Psoas muscle (tissue), 8 donors: ENCODE data around the gene LRRC4B. TPM values are rescaled to one million over a fixed set of nuclear protein-coding genes. Genes with fewer than 3 reads are reported as not detected.

Experiments
- ATAC-seq, 4 donors: fragments of 200-7000 bp; cut with Tn5 transposase; one replicate each; pipeline ENCODE4 v1.9.1; 2020; ENCODE audit warnings: moderate library complexity in 3 of 4, mild to moderate bottlenecking in 2 of 4
- DNase-seq, 2 donors: peaks; one replicate each; pipeline ENCODE4 v3.0.0-alpha.2; 2020
- H3K27ac ChIP-seq: fragments of 200-600 bp; one replicate; pipeline ENCODE4 v1.8.0; 2022
- H3K27me3 ChIP-seq, 3 donors: fragments of 200-600 bp in 1 of 3; one replicate each; pipeline versions ENCODE4 v1.6.1 to v1.8.0; 2013 to 2022; ENCODE audit warnings: low read length in 2 of 3, mild to moderate bottlenecking in 2 of 3, moderate library complexity in 1 of 3; ENCODE audit not compliant: insufficient read depth in 3 of 3
- H3K36me3 ChIP-seq, 2 donors: fragments of 200-600 bp in 1 of 2; one replicate each; pipeline versions ENCODE4 v1.6.1 to v1.8.0; 2013 to 2022; ENCODE audit warnings: low read depth in 1 of 2, mild to moderate bottlenecking in 1 of 2, moderate library complexity in 1 of 2; ENCODE audit not compliant: insufficient read depth in 1 of 2
- H3K4me1 ChIP-seq: fragments of 200-600 bp; one replicate; pipeline ENCODE4 v1.8.0; 2022
- H3K4me3 ChIP-seq: fragments of 200-600 bp; one replicate; pipeline ENCODE4 v1.8.0; 2022; ENCODE audit warnings: mild to moderate bottlenecking
- H3K9me3 ChIP-seq: fragments of 200-600 bp; one replicate; pipeline ENCODE4 v1.8.0; 2022
- WGBS, 3 donors: extraction: QIAGEN DNeasy Blood & Tissue Kit; methylation state at CpG; one replicate each; pipeline versions ENCODE4 v1.1.6 to v1.1.7; 2013; 5-methylcytosine and 5-hydroxymethylcytosine counted together
- intact Hi-C, 2 donors: fragments of 100-400 bp; cut with DNase I; formaldehyde crosslinking; loops; one replicate each; pipeline versions ENCODE4 v1.11.0 to v1.14.2; 2022
- polyA plus RNA-seq, 3 donors: library from polyadenylated mRNA; stranded (reverse); fragments of 200-250 nt; gene quantifications; one replicate each; pipeline ENCODE4 v1.2.3, GENCODE V29; 2013
- total RNA-seq, 4 donors: library from RNA; stranded (reverse); fragmentation: NEBNext Ultra II Directional in 2 of 4; extraction: Animal tissue kit (Norgen Biotek cat#: 25700) in 2 of 4; gene quantifications; one replicate each; pipeline versions ENCODE4 v1.2.1 to v1.2.4, GENCODE V29; 2021 to 2023
- TF ChIP-seq, protein P1 (sequence below): fragments of 200-600 bp; IDR thresholded peaks from one replicate; pipeline ENCODE4 v1.8.0; 2022; ENCODE audit warnings: antibody characterized with exemption
- donor health status: healthy with polysubstance abuse.
- donor health status: DM: no; HTN: no; CAD: no; lungs with moderate emphysema.
- donor health status: Bipolar disorder and iron deficiency.
- donor health status: healthy.
- donor health status: DM: yes; HTN: yes; CAD: no.
- donor health status: DM: no; HTN: no; CAD: no.
- donor health status: DM: no; HTN: no; CAD: no.
- donor health status: DM: yes; HTN: yes; CAD: no.

Gene LRRC4B
- total and polyA plus RNA-seq, 7 donors = 0.04 to 1.0 (median 0.32) TPM

- ATAC-seq = peak; percentile 90 to 96 (median 94)
- WGBS, 3 donors = 1% methylated on average over 57 to 69 of the region's 69 CpGs
- Histone ChIP-seq H3K9me3 (no peaks in the 10 kb centered on the region), H3K36me3 (peaks cover 0 to under 1% of the 10 kb centered on the region in 2 donors), H3K4me1 (peaks cover 7% of the 10 kb centered on the region), H3K4me3 (peak within 1 kb of the TSS; percentile 88), H3K27ac (peak within 1 kb of the TSS; percentile 80), H3K27me3 (peaks cover 0 to 9% (median 0%) of the 10 kb centered on the region in 3 donors)
- peak; percentile 99 for DNase-seq
- intact Hi-C loops = loop anchor here in 1 of 2 donors (5.0 kb wide), 1 partner anchor 34 kb away; the partner anchor contains the start of genes EMC10 and GARIN5A
- TF ChIP-seq, protein P1, sequence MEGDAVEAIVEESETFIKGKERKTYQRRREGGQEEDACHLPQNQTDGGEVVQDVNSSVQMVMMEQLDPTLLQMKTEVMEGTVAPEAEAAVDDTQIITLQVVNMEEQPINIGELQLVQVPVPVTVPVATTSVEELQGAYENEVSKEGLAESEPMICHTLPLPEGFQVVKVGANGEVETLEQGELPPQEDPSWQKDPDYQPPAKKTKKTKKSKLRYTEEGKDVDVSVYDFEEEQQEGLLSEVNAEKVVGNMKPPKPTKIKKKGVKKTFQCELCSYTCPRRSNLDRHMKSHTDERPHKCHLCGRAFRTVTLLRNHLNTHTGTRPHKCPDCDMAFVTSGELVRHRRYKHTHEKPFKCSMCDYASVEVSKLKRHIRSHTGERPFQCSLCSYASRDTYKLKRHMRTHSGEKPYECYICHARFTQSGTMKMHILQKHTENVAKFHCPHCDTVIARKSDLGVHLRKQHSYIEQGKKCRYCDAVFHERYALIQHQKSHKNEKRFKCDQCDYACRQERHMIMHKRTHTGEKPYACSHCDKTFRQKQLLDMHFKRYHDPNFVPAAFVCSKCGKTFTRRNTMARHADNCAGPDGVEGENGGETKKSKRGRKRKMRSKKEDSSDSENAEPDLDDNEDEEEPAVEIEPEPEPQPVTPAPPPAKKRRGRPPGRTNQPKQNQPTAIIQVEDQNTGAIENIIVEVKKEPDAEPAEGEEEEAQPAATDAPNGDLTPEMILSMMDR = no peak
Measured at GRCh38 chr19:50511069-50511822, 57.0 kb downstream of the LRRC4B start, which contains the start of gene JOSD2. Gene JOSD2 (minus strand): TSS chr19:50511191. CDS start chr19:50510431, 760 bp downstream.

- ATAC-seq (no peak), DNase-seq (no peak)
- Histone ChIP-seq H3K4me1 (peaks cover 7% of the 10 kb centered on the region), H3K36me3 (peaks cover 0 to 7% of the 10 kb centered on the region in 2 donors), H3K27me3 (peaks cover 0 to 4% (median 0%) of the 10 kb centered on the region in 3 donors), H3K27ac (peak overlapping the region; percentile 80), H3K9me3 (no peaks in the 10 kb centered on the region), H3K4me3 (peak overlapping the region; percentile 88)
- WGBS, 3 donors = 2 to 4% (median 2%) methylated on average over 7 to 10 of the region's 10 CpGs
- intact Hi-C loops = loop anchor here in 1 of 2 donors (5.0 kb wide), 1 partner anchor 33 kb away; the partner anchor contains the start of genes EMC10 and GARIN5A
- TF ChIP-seq, protein P1 = no peak
Measured at GRCh38 chr19:50510700-50511068, 57.6 kb downstream of the LRRC4B start.

DNA sequence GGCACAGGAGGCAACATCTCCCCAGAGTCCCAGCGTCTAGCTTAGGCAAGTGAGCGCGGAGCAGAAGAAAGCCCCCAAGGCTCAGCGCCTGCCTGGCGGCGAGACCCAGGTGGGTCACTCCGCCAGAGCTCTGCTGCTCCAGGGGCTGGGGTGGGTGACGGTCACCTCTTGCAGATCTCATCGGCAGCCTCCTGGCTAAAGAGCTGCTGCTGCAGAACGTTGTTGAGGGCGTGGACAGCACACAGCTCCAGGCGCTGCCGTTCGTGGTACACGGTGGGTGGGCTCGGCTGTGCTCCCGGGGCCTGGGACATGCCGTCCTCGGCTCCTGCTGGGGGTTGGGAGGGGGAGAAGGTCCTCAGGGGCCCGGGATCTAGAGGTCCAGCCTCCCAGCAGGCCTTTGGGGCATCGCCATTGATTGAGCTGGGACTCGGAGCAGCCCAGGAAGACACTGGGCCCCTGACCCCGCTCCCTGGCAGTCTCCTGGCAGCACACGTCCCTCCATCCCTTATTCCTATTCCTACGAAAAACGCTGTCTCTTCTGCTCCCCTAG is 58.0 kb downstream of the LRRC4B start:
- H3K4me3 ChIP-seq = peak overlapping the region; percentile 88
- H3K4me1 ChIP-seq = peaks cover 7% of the 10 kb centered on the region
- ATAC-seq (no peak), DNase-seq (no peak)
- no peaks in the 10 kb centered on the region for H3K27me3 ChIP-seq
- peak overlapping the region; percentile 80 for H3K27ac ChIP-seq
- peaks cover 0 to 10% of the 10 kb centered on the region in 2 donors for H3K36me3 ChIP-seq
- 31 to 40% (median 32%) methylated on average over 26 of the region's 26 CpGs for WGBS, 3 donors
- TF ChIP-seq, protein P1 = no peak
- H3K9me3 ChIP-seq = no peaks in the 10 kb centered on the region
- intact Hi-C loops = loop anchor here in 1 of 2 donors (5.0 kb wide), 1 partner anchor 33 kb away; the partner anchor contains the start of genes EMC10 and GARIN5A

DNA sequence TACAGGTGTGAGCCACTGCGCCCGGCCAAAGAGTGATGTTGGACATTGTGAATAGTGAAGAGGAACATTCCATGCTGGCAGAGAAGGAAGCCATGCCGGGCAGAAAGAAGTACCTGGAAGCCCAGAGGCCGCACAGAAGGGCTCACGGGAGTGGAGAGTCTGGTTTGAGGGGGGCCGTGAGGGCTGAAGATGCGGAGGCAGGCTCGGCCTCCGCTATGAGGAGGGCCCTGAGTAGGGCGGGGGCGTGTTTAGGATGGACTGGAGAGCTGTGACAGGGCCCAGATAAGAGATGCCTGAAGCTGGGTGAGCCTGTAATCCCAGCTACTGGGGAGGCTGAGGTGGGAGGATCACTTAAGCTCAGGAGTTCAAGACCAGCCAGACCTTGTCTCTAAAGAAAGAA is 58.9 kb downstream of the LRRC4B start:
- 83 to 89% (median 83%) methylated on average over 11 of the region's 11 CpGs for WGBS, 3 donors
- Histone ChIP-seq H3K4me1 (peaks cover 7% of the 10 kb centered on the region), H3K9me3 (no peaks in the 10 kb centered on the region), H3K27ac (no peak overlapping the region), H3K27me3 (no peaks in the 10 kb centered on the region), H3K4me3 (no peak overlapping the region), H3K36me3 (peaks cover 0 to 10% of the 10 kb centered on the region in 2 donors)
- intact Hi-C loops = no loop called here
- DNase-seq (no peak), ATAC-seq (no peak)
- TF ChIP-seq, protein P1 = no peak
